ENCODE data around the gene STS. TPM values are rescaled to one million over a fixed set of nuclear protein-coding genes. Genes with fewer than 3 reads are reported as not detected.

The STS gene
- total and polyA plus RNA-seq, 2 experiments from 2014 or later, result 0.44 to 1.7 TPM

- H3K4me1 ChIP-seq (ENCODE audit: insufficient read depth), result no peaks in the 10 kb centered on the region
- DNase-seq (ENCODE audit: low spot score) (no peak), ATAC-seq (no peak)
- Mint-ChIP-seq H3K27ac (no peak overlapping the region), H3K4me1 (no peaks in the 10 kb centered on the region), H3K4me3 (no peak overlapping the region), H3K9me3 (no peaks in the 10 kb centered on the region), H3K36me3 (ENCODE audit: low read depth) (no peaks in the 10 kb centered on the region), H3K27me3 (ENCODE audit: insufficient read depth, low read depth, poor library complexity) (no peaks in the 10 kb centered on the region)
- no peaks in the 10 kb centered on the region for H3K36me3 ChIP-seq (ENCODE audit: insufficient read depth)
- no peaks in the 10 kb centered on the region for H3K9me2 ChIP-seq (ENCODE audit: insufficient read depth)
- H3K27me3 ChIP-seq (ENCODE audit: insufficient read depth), result no peaks in the 10 kb centered on the region
- TF ChIP-seq ETS1 (IDR thresholded peaks at IDR 0.05), result no peak
- TF ChIP-seq POLR2AphosphoS5 (IDR thresholded peaks at IDR 0.05; ENCODE audit: low read depth), result no peak
- TF ChIP-seq, protein P1, sequence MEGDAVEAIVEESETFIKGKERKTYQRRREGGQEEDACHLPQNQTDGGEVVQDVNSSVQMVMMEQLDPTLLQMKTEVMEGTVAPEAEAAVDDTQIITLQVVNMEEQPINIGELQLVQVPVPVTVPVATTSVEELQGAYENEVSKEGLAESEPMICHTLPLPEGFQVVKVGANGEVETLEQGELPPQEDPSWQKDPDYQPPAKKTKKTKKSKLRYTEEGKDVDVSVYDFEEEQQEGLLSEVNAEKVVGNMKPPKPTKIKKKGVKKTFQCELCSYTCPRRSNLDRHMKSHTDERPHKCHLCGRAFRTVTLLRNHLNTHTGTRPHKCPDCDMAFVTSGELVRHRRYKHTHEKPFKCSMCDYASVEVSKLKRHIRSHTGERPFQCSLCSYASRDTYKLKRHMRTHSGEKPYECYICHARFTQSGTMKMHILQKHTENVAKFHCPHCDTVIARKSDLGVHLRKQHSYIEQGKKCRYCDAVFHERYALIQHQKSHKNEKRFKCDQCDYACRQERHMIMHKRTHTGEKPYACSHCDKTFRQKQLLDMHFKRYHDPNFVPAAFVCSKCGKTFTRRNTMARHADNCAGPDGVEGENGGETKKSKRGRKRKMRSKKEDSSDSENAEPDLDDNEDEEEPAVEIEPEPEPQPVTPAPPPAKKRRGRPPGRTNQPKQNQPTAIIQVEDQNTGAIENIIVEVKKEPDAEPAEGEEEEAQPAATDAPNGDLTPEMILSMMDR (conservative IDR thresholded peaks at IDR 0.05; ENCODE audit: low read depth in 2 of 2), result no peak
- no peak for TF ChIP-seq EZH2 (IDR thresholded peaks at IDR 0.05; ENCODE audit: low read depth, unreplicated experiment)
- TF ChIP-seq STAT1 (IDR thresholded peaks at IDR 0.05; ENCODE audit: unreplicated experiment), result no peak
- no peak for TF ChIP-seq JUNB (IDR thresholded peaks at IDR 0.05; ENCODE audit: unreplicated experiment)
- TF ChIP-seq ZNF114 (CRISPR knock-in tag; IDR thresholded peaks at IDR 0.05), result no peak
- TF ChIP-seq ZNF462 (CRISPR knock-in tag; IDR thresholded peaks at IDR 0.05), result no peak
- no peak for TF ChIP-seq NANOG (IDR thresholded peaks at IDR 0.05; ENCODE audit: borderline replicate concordance)
- TF ChIP-seq CREB1 (CRISPR knock-in tag; IDR thresholded peaks at IDR 0.05; ENCODE audit: low read depth), result no peak
- TF ChIP-seq EZH2phosphoT487 (IDR thresholded peaks at IDR 0.05; ENCODE audit: unreplicated experiment), result no peak
- no peak for TF ChIP-seq REST (IDR thresholded peaks at IDR 0.05; ENCODE audit: unreplicated experiment)
- TF ChIP-seq ZNF331 (CRISPR knock-in tag; IDR thresholded peaks at IDR 0.05; ENCODE audit: low read depth), result no peak
- H3F3A ChIP-seq (replicated peaks; ENCODE audit: low read depth), result no peaks in the 10 kb centered on the region
- H3K79me2 ChIP-seq (replicated peaks; ENCODE audit: insufficient read depth), result no peaks in the 10 kb centered on the region
- no peak overlapping the region for H3K27ac ChIP-seq (ENCODE audit: low read depth)
- no peaks in the 10 kb centered on the region for H4K20me1 ChIP-seq (replicated peaks; ENCODE audit: insufficient read depth)
- H3K4me2 ChIP-seq, result no peak overlapping the region
- H2AFZ ChIP-seq, result no peak overlapping the region
- H3K4me3 ChIP-seq, result no peak overlapping the region
Observed at GRCh38 chrX:7179446-7179845, 31.9 kb downstream of the STS start.

All from GM23338 (cell line).